ENCODE measurements around the gene LCN1.

Gene LCN1

GRCh38 chr9:135507104-135508035 lies 13.9 kb upstream of the LCN1 start:
- H3K27me3 ChIP-seq (ENCODE audit: insufficient read depth, low read length, poor library complexity) = no peaks in the 10 kb centered on the region
- H3K79me1 ChIP-seq (ENCODE audit: low read length) = peaks cover 6% of the 10 kb centered on the region
- H4K8ac ChIP-seq (ENCODE audit: low read depth, low read length) = no peak overlapping the region
- no peak for DNase-seq
- no peak overlapping the region for H3K4me3 ChIP-seq (ENCODE audit: low read length)
- no peak overlapping the region for H3K56ac ChIP-seq (ENCODE audit: low read length)
- H3K23ac ChIP-seq (ENCODE audit: low read length) = no peak overlapping the region
- peaks cover 2% of the 10 kb centered on the region for H3K79me2 ChIP-seq (ENCODE audit: control insufficient read depth, insufficient read depth, low read length)
- H3K4me2 ChIP-seq (ENCODE audit: low read length) = no peak overlapping the region
- no peak overlapping the region for H2BK5ac ChIP-seq (ENCODE audit: low read length)
- no peaks in the 10 kb centered on the region for H3K4me1 ChIP-seq (ENCODE audit: control insufficient read depth, low read depth, low read length)
- no peak overlapping the region for H4K5ac ChIP-seq (ENCODE audit: low read length)
- no peak overlapping the region for H2BK15ac ChIP-seq (replicated peaks; ENCODE audit: low read depth)
- H3K36me3 ChIP-seq (ENCODE audit: control insufficient read depth, insufficient read depth, low read length) = peaks cover 11% of the 10 kb centered on the region
- no peak overlapping the region for H3K4ac ChIP-seq (ENCODE audit: low read depth, low read length)
- no peak overlapping the region for H3K27ac ChIP-seq (ENCODE audit: low read depth, low read length)
- no CpG with 5 or more reads among the region's 23 CpGs for WGBS (ENCODE audit: extremely low coverage, insufficient coverage, low lambda C conversion rate)
- H3K9ac ChIP-seq (ENCODE audit: low read length) = no peak overlapping the region
- no peak overlapping the region for H3K18ac ChIP-seq (ENCODE audit: low read length)
- no peak overlapping the region for H2BK120ac ChIP-seq (ENCODE audit: low read depth, low read length)
- no peak overlapping the region for H2AK5ac ChIP-seq (ENCODE audit: low read length)

- no CpG with 5 or more reads among the region's 9 CpGs for WGBS (ENCODE audit: extremely low coverage, insufficient coverage, low lambda C conversion rate)
- Histone ChIP-seq H2BK120ac (ENCODE audit: low read depth, low read length) (no peak overlapping the region), H3K79me2 (ENCODE audit: control insufficient read depth, insufficient read depth, low read length) (no peaks in the 10 kb centered on the region), H4K8ac (ENCODE audit: low read depth, low read length) (no peak overlapping the region), H2AK5ac (ENCODE audit: low read length) (no peak overlapping the region), H3K27ac (ENCODE audit: low read depth, low read length) (no peak overlapping the region), H3K4me3 (ENCODE audit: low read length) (no peak overlapping the region), H3K9ac (ENCODE audit: low read length) (no peak overlapping the region), H2BK15ac (replicated peaks; ENCODE audit: low read depth) (no peak overlapping the region), H3K27me3 (ENCODE audit: insufficient read depth, low read length, poor library complexity) (no peaks in the 10 kb centered on the region), H3K4me1 (ENCODE audit: control insufficient read depth, low read depth, low read length) (no peaks in the 10 kb centered on the region), H3K23ac (ENCODE audit: low read length) (no peak overlapping the region), H3K36me3 (ENCODE audit: control insufficient read depth, insufficient read depth, low read length) (peaks cover 8% of the 10 kb centered on the region), H2BK5ac (ENCODE audit: low read length) (no peak overlapping the region), H3K4ac (ENCODE audit: low read depth, low read length) (no peak overlapping the region), H3K56ac (ENCODE audit: low read length) (no peak overlapping the region), H3K18ac (ENCODE audit: low read length) (no peak overlapping the region), H4K5ac (ENCODE audit: low read length) (no peak overlapping the region), H3K79me1 (ENCODE audit: low read length) (peaks cover 1% of the 10 kb centered on the region), H3K4me2 (ENCODE audit: low read length) (no peak overlapping the region)
- no peak for DNase-seq
These were observed 12.9 kb upstream of the LCN1 start for GRCh38 chr9:135508211-135508820.

DNA sequence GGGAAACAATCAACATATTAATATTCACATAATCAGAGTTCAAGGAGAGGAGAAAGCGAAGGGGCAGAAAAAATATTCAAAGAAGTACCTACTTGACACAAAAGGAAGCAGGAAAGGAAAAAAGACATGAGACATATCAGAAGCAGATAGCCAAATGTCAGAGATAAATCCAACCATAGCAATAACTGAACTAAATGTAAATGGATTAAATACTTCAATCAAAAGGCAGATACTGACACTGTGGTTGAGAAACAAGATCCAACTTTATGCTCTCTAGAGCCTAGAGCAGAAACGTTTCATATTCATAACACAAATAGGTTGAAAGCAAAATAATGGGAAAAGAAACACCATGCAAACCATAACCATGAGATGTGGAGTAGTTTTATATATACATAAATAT lies 11.8 kb upstream of the LCN1 start:
- Histone ChIP-seq H3K4me1 (ENCODE audit: control insufficient read depth, low read depth, low read length) (no peaks in the 10 kb centered on the region), H2BK120ac (ENCODE audit: low read depth, low read length) (no peak overlapping the region), H3K4ac (ENCODE audit: low read depth, low read length) (no peak overlapping the region), H2AK5ac (ENCODE audit: low read length) (no peak overlapping the region), H3K9ac (ENCODE audit: low read length) (no peak overlapping the region), H3K23ac (ENCODE audit: low read length) (no peak overlapping the region), H3K56ac (ENCODE audit: low read length) (no peak overlapping the region), H4K5ac (ENCODE audit: low read length) (no peak overlapping the region), H2BK15ac (replicated peaks; ENCODE audit: low read depth) (no peak overlapping the region), H2BK5ac (ENCODE audit: low read length) (no peak overlapping the region), H3K4me2 (ENCODE audit: low read length) (no peak overlapping the region), H3K79me1 (ENCODE audit: low read length) (no peaks in the 10 kb centered on the region), H4K8ac (ENCODE audit: low read depth, low read length) (no peak overlapping the region), H3K79me2 (ENCODE audit: control insufficient read depth, insufficient read depth, low read length) (no peaks in the 10 kb centered on the region), H3K27ac (ENCODE audit: low read depth, low read length) (no peak overlapping the region), H3K18ac (ENCODE audit: low read length) (no peak overlapping the region), H3K36me3 (ENCODE audit: control insufficient read depth, insufficient read depth, low read length) (peaks cover 1% of the 10 kb centered on the region), H3K27me3 (ENCODE audit: insufficient read depth, low read length, poor library complexity) (no peaks in the 10 kb centered on the region), H3K4me3 (ENCODE audit: low read length) (no peak overlapping the region)
- no CpG with 5 or more reads among the region's 2 CpGs for WGBS (ENCODE audit: extremely low coverage, insufficient coverage, low lambda C conversion rate)
- no peak for DNase-seq

DNA sequence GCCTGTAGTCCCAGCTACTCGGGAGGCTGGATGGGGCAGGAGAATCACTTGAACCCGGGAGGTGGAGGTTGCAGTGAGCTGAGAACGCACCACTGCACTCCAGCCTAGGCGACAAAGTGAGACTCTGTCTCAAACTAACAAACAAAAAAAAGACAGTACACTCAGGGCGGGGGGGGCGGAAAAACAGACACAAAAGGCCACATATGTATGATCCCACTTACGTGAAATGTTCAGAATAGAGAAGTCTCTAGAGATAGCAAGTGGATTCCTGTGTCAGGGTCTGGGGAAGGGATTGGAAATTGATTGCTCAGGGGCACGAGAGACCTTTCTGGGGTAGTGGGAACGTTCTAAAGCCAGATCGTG lies 9.0 kb upstream of the LCN1 start:
- Histone ChIP-seq H3K4ac (ENCODE audit: low read depth, low read length) (no peak overlapping the region), H3K4me2 (ENCODE audit: low read length) (no peak overlapping the region), H2AK5ac (ENCODE audit: low read length) (no peak overlapping the region), H3K4me3 (ENCODE audit: low read length) (no peak overlapping the region), H3K79me2 (ENCODE audit: control insufficient read depth, insufficient read depth, low read length) (no peaks in the 10 kb centered on the region), H3K56ac (ENCODE audit: low read length) (no peak overlapping the region), H3K79me1 (ENCODE audit: low read length) (no peaks in the 10 kb centered on the region), H2BK120ac (ENCODE audit: low read depth, low read length) (no peak overlapping the region), H2BK5ac (ENCODE audit: low read length) (no peak overlapping the region), H3K36me3 (ENCODE audit: control insufficient read depth, insufficient read depth, low read length) (no peaks in the 10 kb centered on the region), H3K27me3 (ENCODE audit: insufficient read depth, low read length, poor library complexity) (no peaks in the 10 kb centered on the region), H2BK15ac (replicated peaks; ENCODE audit: low read depth) (no peak overlapping the region), H3K18ac (ENCODE audit: low read length) (no peak overlapping the region), H4K5ac (ENCODE audit: low read length) (no peak overlapping the region), H4K8ac (ENCODE audit: low read depth, low read length) (no peak overlapping the region), H3K9ac (ENCODE audit: low read length) (no peak overlapping the region), H3K27ac (ENCODE audit: low read depth, low read length) (no peak overlapping the region), H3K23ac (ENCODE audit: low read length) (no peak overlapping the region), H3K4me1 (ENCODE audit: control insufficient read depth, low read depth, low read length) (no peaks in the 10 kb centered on the region)
- WGBS (ENCODE audit: extremely low coverage, insufficient coverage, low lambda C conversion rate) = no CpG with 5 or more reads among the region's 10 CpGs
- no peak for DNase-seq

GRCh38 chr9:135512904-135513303 lies 8.3 kb upstream of the LCN1 start:
- no peak overlapping the region for H3K9ac ChIP-seq (ENCODE audit: low read length)
- no peak overlapping the region for H3K18ac ChIP-seq (ENCODE audit: low read length)
- no peak overlapping the region for H2BK5ac ChIP-seq (ENCODE audit: low read length)
- H3K23ac ChIP-seq (ENCODE audit: low read length) = no peak overlapping the region
- no peak overlapping the region for H4K8ac ChIP-seq (ENCODE audit: low read depth, low read length)
- WGBS (ENCODE audit: extremely low coverage, insufficient coverage, low lambda C conversion rate) = no CpG with 5 or more reads among the region's 7 CpGs
- H2BK120ac ChIP-seq (ENCODE audit: low read depth, low read length) = no peak overlapping the region
- H2BK15ac ChIP-seq (replicated peaks; ENCODE audit: low read depth) = no peak overlapping the region
- no peak overlapping the region for H3K27ac ChIP-seq (ENCODE audit: low read depth, low read length)
- no peaks in the 10 kb centered on the region for H3K79me2 ChIP-seq (ENCODE audit: control insufficient read depth, insufficient read depth, low read length)
- no peak overlapping the region for H3K4me3 ChIP-seq (ENCODE audit: low read length)
- no peaks in the 10 kb centered on the region for H3K36me3 ChIP-seq (ENCODE audit: control insufficient read depth, insufficient read depth, low read length)
- no peaks in the 10 kb centered on the region for H3K4me1 ChIP-seq (ENCODE audit: control insufficient read depth, low read depth, low read length)
- H3K56ac ChIP-seq (ENCODE audit: low read length) = no peak overlapping the region
- H4K5ac ChIP-seq (ENCODE audit: low read length) = no peak overlapping the region
- no peak for DNase-seq
- H2AK5ac ChIP-seq (ENCODE audit: low read length) = no peak overlapping the region
- no peaks in the 10 kb centered on the region for H3K27me3 ChIP-seq (ENCODE audit: insufficient read depth, low read length, poor library complexity)
- no peak overlapping the region for H3K4ac ChIP-seq (ENCODE audit: low read depth, low read length)
- no peak overlapping the region for H3K4me2 ChIP-seq (ENCODE audit: low read length)
- no peaks in the 10 kb centered on the region for H3K79me1 ChIP-seq (ENCODE audit: low read length)

All from mesendoderm (in vitro differentiated cells).